Coronary artery (tissue), 2 donors: ENCODE results near the gene CCT5.

Source experiments
- DNase-seq: peaks from one replicate; pipeline ENCODE4 v3.0.0-alpha.2; 2017; ENCODE audit warnings: low spot score
- H3K27ac ChIP-seq, 2 donors: fragments of 200-600 bp; sonication (generic); one replicate each; pipeline ENCODE4 v1.5.1; 2016 to 2019
- H3K4me3 ChIP-seq: fragments of 200-600 bp; sonication (generic); 2 replicates; pipeline ENCODE4 v1.5.1; 2016; ENCODE audit warnings: mild to moderate bottlenecking, moderate library complexity
- CTCF ChIP-seq: fragments of 200-600 bp; sonication (generic); IDR thresholded peaks from one replicate; pipeline ENCODE4 v1.5.1; 2019; ENCODE audit warnings: antibody characterized with exemption

Gene CCT5

GRCh38 chr5:10254686-10255085 is 4.6 kb downstream of the CCT5 start:
- no peak for TF ChIP-seq CTCF
- no peak for DNase-seq
- Histone ChIP-seq H3K27ac (no peak overlapping the region), H3K4me3 (no peak overlapping the region)

- H3K27ac ChIP-seq, result no peak overlapping the region
- DNase-seq, result no peak
- no peak overlapping the region for H3K4me3 ChIP-seq
- TF ChIP-seq CTCF, result no peak
Observed at GRCh38 chr5:10257870-10258269, 7.8 kb downstream of the CCT5 start.

- Histone ChIP-seq H3K4me3 (no peak overlapping the region), H3K27ac (no peak overlapping the region)
- no peak for DNase-seq
- TF ChIP-seq CTCF, result no peak
Observed at GRCh38 chr5:10259899-10260298, 9.8 kb downstream of the CCT5 start.

GRCh38 chr5:10261065-10261464 is 11.0 kb downstream of the CCT5 start:
- no peak overlapping the region for H3K4me3 ChIP-seq
- no peak for TF ChIP-seq CTCF
- DNase-seq, result no peak
- no peak overlapping the region for H3K27ac ChIP-seq

GRCh38 chr5:10262121-10262774 is 12.2 kb downstream of the CCT5 start:
- DNase-seq, result no peak
- Histone ChIP-seq H3K27ac (no peak overlapping the region), H3K4me3 (no peak overlapping the region)
- TF ChIP-seq CTCF, result no peak

- TF ChIP-seq CTCF, result no peak
- no peak for DNase-seq
- Histone ChIP-seq H3K4me3 (no peak overlapping the region), H3K27ac (no peak overlapping the region)
Observed at GRCh38 chr5:10262995-10263394, 12.9 kb downstream of the CCT5 start.

GRCh38 chr5:10264604-10265003 is 14.5 kb downstream of the CCT5 start:
- no peak for TF ChIP-seq CTCF
- H3K4me3 ChIP-seq, result no peak overlapping the region
- DNase-seq, result no peak
- H3K27ac ChIP-seq, result no peak overlapping the region
